Thymus (tissue), 14 donors: ENCODE data around the gene DRC1. TPM values are rescaled to one million over a fixed set of nuclear protein-coding genes. Genes with fewer than 3 reads are reported as not detected.
"Not testable (repeated sequence)": the region's sequence is repeated elsewhere in the genome, so short reads cannot be mapped to it uniquely, and the experiment has no call there.

ENCODE experiments used
- DNase-seq, 9 donors: peaks; one replicate each; pipeline ENCODE4 v3.0.0-alpha.2; 2013; ENCODE audit warnings: low spot score in 9 of 9, low read depth in 6 of 9, missing footprints in 1 of 9
- H3K27ac ChIP-seq, 2 donors: one replicate each; pipeline ENCODE4 v1.5.1; 2013; ENCODE audit warnings: control low read depth in 1 of 2, low read depth in 1 of 2, low read length in 1 of 2, mild to moderate bottlenecking in 1 of 2, moderate library complexity in 1 of 2
- H3K27me3 ChIP-seq, 2 donors: one replicate each; pipeline ENCODE4 v1.5.1; 2013; ENCODE audit warnings: low read length in 1 of 2; ENCODE audit not compliant: control insufficient read depth in 2 of 2, insufficient read depth in 1 of 2
- H3K36me3 ChIP-seq, 2 donors: one replicate each; pipeline ENCODE4 v1.5.1; 2013; ENCODE audit warnings: low read length in 1 of 2, mild to moderate bottlenecking in 1 of 2, moderate library complexity in 1 of 2; ENCODE audit not compliant: control insufficient read depth in 2 of 2, insufficient read depth in 2 of 2
- H3K4me1 ChIP-seq, 2 donors: one replicate each; pipeline ENCODE4 v1.5.1; 2013; ENCODE audit warnings: low read length in 2 of 2; ENCODE audit not compliant: control insufficient read depth in 2 of 2, insufficient read depth in 2 of 2
- H3K4me3 ChIP-seq, 2 donors: one replicate each; pipeline ENCODE4 v1.5.1; 2013; ENCODE audit warnings: low read length in 2 of 2, control low read depth in 1 of 2, mild to moderate bottlenecking in 1 of 2
- H3K9me3 ChIP-seq, 2 donors: one replicate each; pipeline ENCODE4 v1.5.1; 2013; ENCODE audit warnings: low read length in 1 of 2, mild to moderate bottlenecking in 1 of 2; ENCODE audit not compliant: control insufficient read depth in 2 of 2, insufficient read depth in 1 of 2
- WGBS: extraction: QIAGEN DNeasy Blood & Tissue Kit; methylation state at CpG from one replicate; pipeline ENCODE4 v1.1.7; 2013; 5-methylcytosine and 5-hydroxymethylcytosine counted together
- long read RNA-seq, 10 donors: transcript quantifications; one replicate each; lab custom pipeline, GENCODE V29; 2026
- polyA plus RNA-seq: library from polyadenylated mRNA; stranded (reverse); fragments of 200-250 nt; gene quantifications from one replicate; pipeline ENCODE4 v1.2.3, GENCODE V29; 2013
- total RNA-seq: library from RNA; stranded (reverse); fragments of 120-200 nt; gene quantifications from one replicate; pipeline ENCODE4 v1.2.4, GENCODE V29; 2013
- donor health status: healthy.

DRC1 gene
- total RNA-seq (0.14 TPM), polyA plus RNA-seq (0.27 TPM)
- long read RNA-seq, donor 1: 0 reads
- long read RNA-seq, donor 2: 0 reads
- long read RNA-seq, donor 3: 0 reads
- long read RNA-seq, donor 4: 0 reads
- long read RNA-seq, donor 5: 0 reads
- long read RNA-seq, donor 6: 0 reads
- long read RNA-seq, donor 7: 0 reads
- long read RNA-seq, donor 8: 0 reads
- long read RNA-seq, donor 9: 0 reads
- long read RNA-seq, donor 10: 0 reads

DNA sequence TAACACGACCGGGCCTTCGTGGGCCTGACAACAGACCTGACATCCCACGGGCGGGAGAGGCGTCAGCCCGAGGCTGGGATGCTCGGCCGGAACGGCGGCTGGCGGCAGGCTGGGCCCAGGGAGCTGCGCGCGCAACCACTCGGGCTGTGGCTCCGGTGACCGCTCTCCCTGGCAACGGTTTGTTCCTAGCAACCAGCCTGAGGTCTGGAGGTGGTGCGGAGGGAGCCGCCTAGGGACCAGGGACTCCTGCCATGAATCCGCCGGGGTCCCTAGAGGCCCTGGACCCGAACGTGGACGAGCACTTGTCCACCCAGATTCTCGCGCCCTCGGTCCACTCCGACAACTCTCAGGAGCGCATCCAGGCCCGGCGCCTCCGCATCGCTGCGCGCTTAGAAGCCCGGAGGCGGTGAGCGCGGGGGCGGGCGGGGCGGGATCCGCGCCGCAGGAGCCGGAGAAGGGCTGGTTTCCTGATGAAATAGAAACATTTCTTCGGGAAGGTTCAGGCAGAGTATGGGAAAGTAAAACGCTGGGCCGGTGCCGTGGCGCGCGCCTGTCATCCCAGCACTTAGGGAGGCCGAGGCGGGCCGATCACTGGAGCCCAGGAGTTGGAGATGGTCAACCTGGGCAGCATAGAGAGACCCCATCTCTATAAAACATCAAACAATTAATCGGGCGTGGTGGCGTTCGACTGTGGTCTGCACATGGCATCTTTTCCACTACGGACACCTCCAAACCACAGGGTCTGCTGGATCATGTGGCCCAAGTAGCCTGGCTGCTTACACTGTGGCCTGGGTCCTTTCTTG lies at the start of gene DRC1:
TSS of gene DRC1 (plus strand) at position 182 of the 803 bp plus-strand sequence. CDS start at position 252, 70 bp downstream.
- peak within 1 kb of the TSS in 1 of 2 donors; percentile 14 for H3K4me3 ChIP-seq
- no peak within 1 kb of the TSS for H3K27ac ChIP-seq
- H3K9me3 ChIP-seq: no peaks in the 10 kb centered on the region
- H3K27me3 ChIP-seq: peaks cover 0 to 17% of the 10 kb centered on the region in 2 donors
- peaks cover 0 to 16% of the 10 kb centered on the region in 2 donors for H3K4me1 ChIP-seq
- DNase-seq: peak in 2 of 9 donors; percentile 15 to 22
- WGBS: 20% methylated on average over 63 of the region's 63 CpGs
- H3K36me3 ChIP-seq: no peaks in the 10 kb centered on the region

DNA sequence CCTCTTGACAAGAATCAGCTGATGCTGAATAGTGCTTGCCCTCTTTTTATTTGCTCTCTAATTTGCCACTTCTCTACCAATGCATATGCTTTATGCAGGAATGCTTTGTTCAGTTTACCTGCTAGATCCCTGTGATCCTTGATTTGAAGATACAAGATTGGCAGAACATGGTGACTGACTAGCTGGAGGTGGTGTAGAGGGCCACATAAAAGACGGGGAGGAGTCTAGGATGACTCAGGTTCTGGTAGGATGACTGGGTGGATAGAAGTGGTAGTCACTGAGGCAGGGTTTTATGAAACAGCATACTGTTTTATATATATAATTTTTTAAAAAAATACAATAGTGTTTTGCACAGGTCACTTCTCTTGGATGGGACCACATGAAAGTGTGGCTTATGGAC lies 48.8 kb upstream of the DRC1 start:
- Histone ChIP-seq H3K27ac (no peak overlapping the region), H3K36me3 (peaks cover 0 to 9% of the 10 kb centered on the region in 2 donors), H3K4me1 (no peaks in the 10 kb centered on the region), H3K4me3 (no peak overlapping the region), H3K9me3 (no peaks in the 10 kb centered on the region), H3K27me3 (no peaks in the 10 kb centered on the region)
- DNase-seq: no peak
- WGBS: 97% methylated on average over 1 of the region's 1 CpG

DNA sequence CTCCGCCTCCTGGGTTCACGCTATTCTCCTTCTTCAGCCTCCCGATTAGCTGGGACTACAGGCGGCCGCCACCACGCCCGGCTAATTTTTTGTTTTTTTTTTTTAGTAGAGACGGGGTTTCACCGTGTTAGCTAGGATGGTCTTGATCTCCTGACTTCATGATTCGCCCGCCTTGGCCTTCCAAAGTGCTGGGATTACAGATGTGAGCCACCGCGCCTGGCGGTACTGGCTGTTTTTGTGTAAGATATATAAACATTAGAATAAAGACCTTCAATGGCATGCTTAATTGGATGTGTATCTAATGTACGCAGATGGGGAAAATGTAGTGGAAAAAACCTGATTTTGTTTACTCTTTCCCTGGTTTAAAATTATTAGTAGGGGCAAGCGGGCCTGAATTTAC lies 47.3 kb upstream of the DRC1 start:
- not testable (repeated sequence) for H3K27ac ChIP-seq, H3K4me1 ChIP-seq, H3K4me3 ChIP-seq, DNase-seq, H3K9me3 ChIP-seq, H3K36me3 ChIP-seq, H3K27me3 ChIP-seq
- 99% methylated on average over 16 of the region's 16 CpGs for WGBS

- 92% methylated on average over 9 of the region's 9 CpGs for WGBS
- no peaks in the 10 kb centered on the region for H3K4me1 ChIP-seq
- H3K4me3 ChIP-seq: no peak overlapping the region
- no peaks in the 10 kb centered on the region for H3K27me3 ChIP-seq
- no peaks in the 10 kb centered on the region for H3K9me3 ChIP-seq
- peaks cover 3 to 9% of the 10 kb centered on the region in 2 donors for H3K36me3 ChIP-seq
- DNase-seq: peak in 1 of 9 donors; percentile 13
- H3K27ac ChIP-seq: no peak overlapping the region
Observed at GRCh38 chr2:26355038-26355995, 46.4 kb upstream of the DRC1 start.

- no peak overlapping the region for H3K27ac ChIP-seq
- no peaks in the 10 kb centered on the region for H3K9me3 ChIP-seq
- 98% methylated on average over 2 of the region's 2 CpGs for WGBS
- no peak for DNase-seq
- no peaks in the 10 kb centered on the region for H3K27me3 ChIP-seq
- no peaks in the 10 kb centered on the region for H3K4me1 ChIP-seq
- no peak overlapping the region for H3K4me3 ChIP-seq
- peaks cover 3 to 12% of the 10 kb centered on the region in 2 donors for H3K36me3 ChIP-seq
Observed at GRCh38 chr2:26356111-26356510, 45.6 kb upstream of the DRC1 start.

- H3K27ac ChIP-seq: no peak overlapping the region
Observed at GRCh38 chr2:26356771-26357170, 44.9 kb upstream of the DRC1 start.

DNA sequence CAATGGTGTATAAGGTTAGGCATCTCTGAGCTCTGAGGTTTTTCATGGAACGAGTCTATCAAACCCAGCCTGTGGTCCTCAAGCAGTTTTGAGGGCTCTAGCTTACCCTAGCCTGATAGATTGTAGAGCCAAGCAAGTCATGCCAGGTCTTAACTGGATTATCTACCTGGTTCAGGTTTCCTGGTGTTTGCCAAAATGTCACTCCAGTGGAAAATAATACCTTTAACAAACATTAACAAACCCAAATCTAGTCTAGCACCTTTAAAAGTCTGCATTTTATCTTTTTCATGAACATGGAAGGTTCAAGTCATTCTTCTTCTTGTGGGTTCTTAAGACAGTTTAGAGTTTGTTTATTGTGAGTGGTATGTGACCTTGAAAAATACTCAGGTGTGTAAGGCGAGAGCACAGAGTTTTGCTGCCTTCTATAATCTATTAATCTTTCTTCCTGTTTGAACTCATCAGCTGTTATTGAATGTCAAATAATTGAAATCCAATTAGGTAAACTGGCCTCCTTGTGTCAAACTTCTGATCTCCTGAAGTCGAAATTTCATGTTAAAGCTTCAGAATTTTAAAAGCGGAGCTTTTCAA lies 41.7 kb upstream of the DRC1 start:
- 94% methylated on average over 4 of the region's 4 CpGs for WGBS

More at GRCh38 chr2:26356771-26357170, 44.9 kb upstream of the DRC1 start:
- WGBS: 86% methylated on average over 2 of the region's 2 CpGs
- no peaks in the 10 kb centered on the region for H3K4me1 ChIP-seq
- H3K9me3 ChIP-seq: no peaks in the 10 kb centered on the region
- H3K4me3 ChIP-seq: no peak overlapping the region
- H3K36me3 ChIP-seq: peaks cover 3 to 16% of the 10 kb centered on the region in 2 donors
- no peak for DNase-seq
- no peaks in the 10 kb centered on the region for H3K27me3 ChIP-seq

DNA sequence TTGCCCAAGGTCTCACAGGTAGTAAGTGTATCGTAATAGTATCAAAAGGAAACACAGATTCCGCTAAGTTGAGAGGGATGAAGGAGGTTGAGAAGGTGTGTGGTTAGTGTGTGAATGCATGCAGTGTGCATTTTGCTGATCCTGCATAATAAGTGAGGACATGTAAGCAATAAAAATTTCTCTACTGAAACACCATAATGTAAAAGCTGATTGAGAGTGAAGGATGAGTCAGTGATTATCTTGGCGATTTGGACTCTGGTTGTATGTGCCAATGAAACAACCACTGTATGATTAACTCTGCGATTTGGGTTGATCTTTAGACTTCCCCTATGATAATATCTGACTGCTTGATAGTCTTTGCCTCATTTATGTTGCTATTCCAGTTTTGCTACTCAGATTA lies 38.4 kb upstream of the DRC1 start:
- Histone ChIP-seq H3K9me3 (no peaks in the 10 kb centered on the region), H3K4me1 (no peaks in the 10 kb centered on the region), H3K27me3 (no peaks in the 10 kb centered on the region), H3K36me3 (peaks cover under 1 to 16% of the 10 kb centered on the region in 2 donors), H3K4me3 (no peak overlapping the region), H3K27ac (no peak overlapping the region)
- 93% methylated on average over 4 of the region's 4 CpGs for WGBS
- no peak for DNase-seq

More for the DNA sequence above, 41.7 kb upstream of the DRC1 start:
- Histone ChIP-seq H3K27me3 (no peaks in the 10 kb centered on the region), H3K9me3 (no peaks in the 10 kb centered on the region), H3K4me3 (no peak overlapping the region), H3K4me1 (no peaks in the 10 kb centered on the region), H3K36me3 (peaks cover 3 to 16% of the 10 kb centered on the region in 2 donors), H3K27ac (no peak overlapping the region)
- no peak for DNase-seq
